Measurements from ENCODE around the gene GORASP2. TPM values are rescaled to one million over a fixed set of nuclear protein-coding genes. Genes with fewer than 3 reads are reported as not detected.
"Not testable (repeated sequence)": the region's sequence is repeated elsewhere in the genome, so short reads cannot be mapped to it uniquely, and the experiment has no call there.

Gene GORASP2
- total RNA-seq, 1 experiment from 2014 or later = 97.7 TPM

- H3K18ac ChIP-seq (ENCODE audit: insufficient read length, low read depth, low read length) = no peak overlapping the region
- H4K91ac ChIP-seq (ENCODE audit: insufficient read length, low read depth, low read length) = no peak overlapping the region
- H3K27ac ChIP-seq (ENCODE audit: insufficient read length, low read depth, low read length) = no peak overlapping the region
- Mint-ChIP-seq H3K9me3 (peaks cover 42 to 45% of the 10 kb centered on the region in 2 experiments), H3K27ac (peak overlapping the region in 1 of 3 experiments; percentile 91; a peak in 2 of 7 replicates), H3K4me3 (peak overlapping the region in 1 of 2 experiments; percentile 41; a peak in 1 of 5 replicates), H3K36me3 (ENCODE audit: insufficient read depth in 1 of 3, low read depth in 3 of 3) (peaks cover 26 to 42% (median 32%) of the 10 kb centered on the region in 3 experiments), H3K27me3 (ENCODE audit: low read depth) (peaks cover 8% of the 10 kb centered on the region), H3K4me1 (no peaks in the 10 kb centered on the region; a peak in 1 of 4 replicates)
- H2BK5ac ChIP-seq (ENCODE audit: insufficient read length, low read length) = no peak overlapping the region
- H2AFZ ChIP-seq (ENCODE audit: low read length) = no peak overlapping the region
- H3K9ac ChIP-seq (ENCODE audit: extremely low read depth, insufficient read length, low read length) = no peak overlapping the region
- peaks cover 23% of the 10 kb centered on the region for H3K9me3 ChIP-seq (ENCODE audit: control insufficient read depth, low read depth, low read length)
- H4K8ac ChIP-seq (replicated peaks; ENCODE audit: insufficient read length, low read depth, low read length) = no peak overlapping the region
- H3K4me2 ChIP-seq (ENCODE audit: insufficient read depth, insufficient read length, low read length) = no peak overlapping the region
- H3T11ph ChIP-seq (ENCODE audit: low read length) = no peak overlapping the region
- no peaks in the 10 kb centered on the region for H3K27me3 ChIP-seq (ENCODE audit: insufficient read depth, low read length)
- H2BK120ac ChIP-seq (ENCODE audit: low read depth, low read length, poor library complexity, severe bottlenecking) = no peak overlapping the region
- H4K20me1 ChIP-seq (ENCODE audit: control insufficient read depth, insufficient read depth, insufficient read length) = no peaks in the 10 kb centered on the region
- H2BK20ac ChIP-seq (ENCODE audit: low read depth, low read length, poor library complexity, severe bottlenecking) = no peak overlapping the region
- H3K4me1 ChIP-seq (ENCODE audit: insufficient read depth, low read length) = no peaks in the 10 kb centered on the region
- H3K23me2 ChIP-seq (ENCODE audit: insufficient read length, low read depth, low read length, poor library complexity, severe bottlenecking) = no peaks in the 10 kb centered on the region
- no peak for DNase-seq
- no peak overlapping the region for H3K4ac ChIP-seq (ENCODE audit: low read depth, low read length)
- H3K23ac ChIP-seq (ENCODE audit: insufficient read length, low read depth, low read length) = no peak overlapping the region
- no peak overlapping the region for H2AK5ac ChIP-seq (ENCODE audit: insufficient read length, low read length)
- WGBS (ENCODE audit: extremely low coverage, insufficient read length, low lambda C conversion rate) = no CpG with 5 or more reads among the region's 5 CpGs
- no peak overlapping the region for H3K56ac ChIP-seq (ENCODE audit: insufficient read length, low read depth, low read length)
- H4K5ac ChIP-seq (ENCODE audit: insufficient read length, low read depth, low read length) = no peak overlapping the region
- H2BK12ac ChIP-seq (ENCODE audit: insufficient read length, low read depth, low read length) = no peak overlapping the region
- no peak overlapping the region for H2BK15ac ChIP-seq (ENCODE audit: low read depth, low read length)
- TF ChIP-seq CTCF (conservative IDR thresholded peaks at IDR 0.05) = no peak
- no peak overlapping the region for H3K14ac ChIP-seq (ENCODE audit: insufficient read depth, low read length)
- no peaks in the 10 kb centered on the region for H3K79me2 ChIP-seq (ENCODE audit: insufficient read depth, low read length)
- H3K79me1 ChIP-seq (ENCODE audit: insufficient read depth, low read depth, low read length, poor library complexity, severe bottlenecking) = no peaks in the 10 kb centered on the region
These were observed 11.1 kb upstream of the GORASP2 start for GRCh38 chr2:170917957-170918356.

- not testable (repeated sequence) for H4K20me1 ChIP-seq (ENCODE audit: control insufficient read depth, insufficient read depth, insufficient read length); H3K4ac ChIP-seq (ENCODE audit: low read depth, low read length); H3K23ac ChIP-seq (ENCODE audit: insufficient read length, low read depth, low read length); H2BK12ac ChIP-seq (ENCODE audit: insufficient read length, low read depth, low read length); H2BK5ac ChIP-seq (ENCODE audit: insufficient read length, low read length); H3K27ac ChIP-seq (ENCODE audit: insufficient read length, low read depth, low read length); H3K14ac ChIP-seq (ENCODE audit: insufficient read depth, low read length); H4K5ac ChIP-seq (ENCODE audit: insufficient read length, low read depth, low read length); H3K27ac Mint-ChIP-seq; H3K79me2 ChIP-seq (ENCODE audit: insufficient read depth, low read length); H3K4me1 ChIP-seq (ENCODE audit: insufficient read depth, low read length); H3K18ac ChIP-seq (ENCODE audit: insufficient read length, low read depth, low read length); DNase-seq; H2AK5ac ChIP-seq (ENCODE audit: insufficient read length, low read length); H3K9ac ChIP-seq (ENCODE audit: extremely low read depth, insufficient read length, low read length); H2BK15ac ChIP-seq (ENCODE audit: low read depth, low read length); H3K4me2 ChIP-seq (ENCODE audit: insufficient read depth, insufficient read length, low read length); H3K4me3 Mint-ChIP-seq; H3K56ac ChIP-seq (ENCODE audit: insufficient read length, low read depth, low read length); H3K79me1 ChIP-seq (ENCODE audit: insufficient read depth, low read depth, low read length, poor library complexity, severe bottlenecking); H2AFZ ChIP-seq (ENCODE audit: low read length); H3K27me3 Mint-ChIP-seq (ENCODE audit: low read depth); H3T11ph ChIP-seq (ENCODE audit: low read length); H2BK120ac ChIP-seq (ENCODE audit: low read depth, low read length, poor library complexity, severe bottlenecking); H4K91ac ChIP-seq (ENCODE audit: insufficient read length, low read depth, low read length); H3K4me1 Mint-ChIP-seq; H3K23me2 ChIP-seq (ENCODE audit: insufficient read length, low read depth, low read length, poor library complexity, severe bottlenecking); H3K27me3 ChIP-seq (ENCODE audit: insufficient read depth, low read length); H2BK20ac ChIP-seq (ENCODE audit: low read depth, low read length, poor library complexity, severe bottlenecking); H4K8ac ChIP-seq (replicated peaks; ENCODE audit: insufficient read length, low read depth, low read length)
- no CpG with 5 or more reads among the region's 2 CpGs for WGBS (ENCODE audit: extremely low coverage, insufficient read length, low lambda C conversion rate)
- peaks cover 40 to 50% of the 10 kb centered on the region in 2 experiments for H3K9me3 Mint-ChIP-seq
- peaks cover 17 to 28% (median 27%) of the 10 kb centered on the region in 3 experiments for H3K36me3 Mint-ChIP-seq (ENCODE audit: insufficient read depth in 1 of 3, low read depth in 3 of 3)
- peaks cover 28% of the 10 kb centered on the region for H3K9me3 ChIP-seq (ENCODE audit: control insufficient read depth, low read depth, low read length)
These were observed 7.2 kb upstream of the GORASP2 start for GRCh38 chr2:170921873-170922272.

Measured in H9 (cell line).